ENCODE measurements around the gene GPR137. TPM values are rescaled to one million over a fixed set of nuclear protein-coding genes. Genes with fewer than 3 reads are reported as not detected.

The GPR137 gene
- total and polyA plus RNA-seq, 9 of the 15 experiments (the other 6 are each of a cell fraction or from before 2014, with no cell fraction given), result 0.32 to 26.7 (median 10.7) TPM

- TF ChIP-seq HIVEP1 (CRISPR knock-in tag; IDR thresholded peaks at IDR 0.05), result no peak
- TF ChIP-seq, protein P1, sequence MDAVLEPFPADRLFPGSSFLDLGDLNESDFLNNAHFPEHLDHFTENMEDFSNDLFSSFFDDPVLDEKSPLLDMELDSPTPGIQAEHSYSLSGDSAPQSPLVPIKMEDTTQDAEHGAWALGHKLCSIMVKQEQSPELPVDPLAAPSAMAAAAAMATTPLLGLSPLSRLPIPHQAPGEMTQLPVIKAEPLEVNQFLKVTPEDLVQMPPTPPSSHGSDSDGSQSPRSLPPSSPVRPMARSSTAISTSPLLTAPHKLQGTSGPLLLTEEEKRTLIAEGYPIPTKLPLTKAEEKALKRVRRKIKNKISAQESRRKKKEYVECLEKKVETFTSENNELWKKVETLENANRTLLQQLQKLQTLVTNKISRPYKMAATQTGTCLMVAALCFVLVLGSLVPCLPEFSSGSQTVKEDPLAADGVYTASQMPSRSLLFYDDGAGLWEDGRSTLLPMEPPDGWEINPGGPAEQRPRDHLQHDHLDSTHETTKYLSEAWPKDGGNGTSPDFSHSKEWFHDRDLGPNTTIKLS (IDR thresholded peaks at IDR 0.05; ENCODE audit: borderline replicate concordance, low read depth), result peak; percentile 67; the same call in 1 of the 2 replicates
- TF ChIP-seq CBX5 (IDR thresholded peaks at IDR 0.05; ENCODE audit: borderline replicate concordance, low read depth), result no peak
- TF ChIP-seq ZNF124 (CRISPR knock-in tag; IDR thresholded peaks at IDR 0.05), result no peak
- TF ChIP-seq EP300 (IDR thresholded peaks at IDR 0.05; ENCODE audit: low read length), result peak; percentile 21; the same call in 1 of the 2 replicates
- TF ChIP-seq, protein P2, sequence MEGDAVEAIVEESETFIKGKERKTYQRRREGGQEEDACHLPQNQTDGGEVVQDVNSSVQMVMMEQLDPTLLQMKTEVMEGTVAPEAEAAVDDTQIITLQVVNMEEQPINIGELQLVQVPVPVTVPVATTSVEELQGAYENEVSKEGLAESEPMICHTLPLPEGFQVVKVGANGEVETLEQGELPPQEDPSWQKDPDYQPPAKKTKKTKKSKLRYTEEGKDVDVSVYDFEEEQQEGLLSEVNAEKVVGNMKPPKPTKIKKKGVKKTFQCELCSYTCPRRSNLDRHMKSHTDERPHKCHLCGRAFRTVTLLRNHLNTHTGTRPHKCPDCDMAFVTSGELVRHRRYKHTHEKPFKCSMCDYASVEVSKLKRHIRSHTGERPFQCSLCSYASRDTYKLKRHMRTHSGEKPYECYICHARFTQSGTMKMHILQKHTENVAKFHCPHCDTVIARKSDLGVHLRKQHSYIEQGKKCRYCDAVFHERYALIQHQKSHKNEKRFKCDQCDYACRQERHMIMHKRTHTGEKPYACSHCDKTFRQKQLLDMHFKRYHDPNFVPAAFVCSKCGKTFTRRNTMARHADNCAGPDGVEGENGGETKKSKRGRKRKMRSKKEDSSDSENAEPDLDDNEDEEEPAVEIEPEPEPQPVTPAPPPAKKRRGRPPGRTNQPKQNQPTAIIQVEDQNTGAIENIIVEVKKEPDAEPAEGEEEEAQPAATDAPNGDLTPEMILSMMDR (IDR thresholded peaks at IDR 0.05 in 2 of 3, conservative IDR thresholded peaks at IDR 0.05 in 1 of 3; ENCODE audit: insufficient read depth in 2 of 3, low read depth in 1 of 3, low read length in 3 of 3), result no peak
- no peak for TF ChIP-seq SIRT6 (IDR thresholded peaks at IDR 0.05; ENCODE audit: low read depth, low read length)
- no peak for TF ChIP-seq ZNF174 (CRISPR knock-in tag; IDR thresholded peaks at IDR 0.05)
- TF ChIP-seq SP1 (CRISPR knock-in tag; IDR thresholded peaks at IDR 0.05), result peak; percentile 88
- no peak for TF ChIP-seq ZNF408 (CRISPR knock-in tag; IDR thresholded peaks at IDR 0.05; ENCODE audit: low read depth)
- TF ChIP-seq ZNF644 (tag; IDR thresholded peaks at IDR 0.05; ENCODE audit: low read depth), result no peak
- TF ChIP-seq RBM34 (IDR thresholded peaks at IDR 0.05; ENCODE audit: borderline replicate concordance, insufficient read depth, low read length), result no peak
- TF ChIP-seq CXXC5 (CRISPR knock-in tag; IDR thresholded peaks at IDR 0.05), result peak; percentile 95
- peak in 1 of 2 experiments; percentile 34; a peak in 1 of 4 replicates for TF ChIP-seq TBL1XR1 (IDR thresholded peaks at IDR 0.05; ENCODE audit: low read length in 2 of 2)
- TF ChIP-seq, protein P3, sequence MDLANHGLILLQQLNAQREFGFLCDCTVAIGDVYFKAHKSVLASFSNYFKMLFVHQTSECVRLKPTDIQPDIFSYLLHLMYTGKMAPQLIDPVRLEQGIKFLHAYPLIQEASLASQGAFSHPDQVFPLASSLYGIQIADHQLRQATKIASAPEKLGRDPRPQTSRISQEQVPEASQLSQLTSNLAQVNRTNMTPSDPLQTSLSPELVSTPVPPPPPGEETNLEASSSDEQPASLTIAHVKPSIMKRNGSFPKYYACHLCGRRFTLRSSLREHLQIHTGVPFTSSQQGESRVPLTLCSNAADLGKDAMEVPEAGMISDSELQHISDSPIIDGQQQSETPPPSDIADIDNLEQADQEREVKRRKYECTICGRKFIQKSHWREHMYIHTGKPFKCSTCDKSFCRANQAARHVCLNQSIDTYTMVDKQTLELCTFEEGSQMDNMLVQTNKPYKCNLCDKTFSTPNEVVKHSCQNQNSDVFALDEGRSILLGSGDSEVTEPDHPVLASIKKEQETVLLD (IDR thresholded peaks at IDR 0.05), result peak; percentile 28; the same call in 1 of the 2 replicates
- TF ChIP-seq POLR2AphosphoS2 (IDR thresholded peaks at IDR 0.05; ENCODE audit: low read length), result peak; percentile 98
- peak; percentile 55; the same call in 1 of the 2 replicates for TF ChIP-seq C11orf30 (IDR thresholded peaks at IDR 0.05; ENCODE audit: low read depth)
- TF ChIP-seq RBBP5 (IDR thresholded peaks at IDR 0.05; ENCODE audit: borderline replicate concordance, insufficient read depth, low read length, poor library complexity, severe bottlenecking), result no peak
- TF ChIP-seq SMARCC2 (IDR thresholded peaks at IDR 0.05; ENCODE audit: low read depth), result no peak
- no peak for TF ChIP-seq HDAC3 (IDR thresholded peaks at IDR 0.05; ENCODE audit: borderline replicate concordance, partially characterized antibody)
- 0 out of 2 replicates have a peak, but pooled peaks have one; percentile 47 for TF ChIP-seq CBX1 (IDR thresholded peaks at IDR 0.05; ENCODE audit: low read depth)
These were observed 45.0 kb upstream of the GPR137 start, which contains the start of gene FKBP2 (continued) for GRCh38 chr11:64240435-64241240.
